Sigmoid colon (tissue), 4 donors: ENCODE measurements around the gene GLRA3.

Experiments
- POLR2AphosphoS5 ChIP-seq, 4 donors: sonication (generic); formaldehyde crosslinking; IDR thresholded peaks; one replicate each; pipeline ENCODE4 v1.6.1; 2017; ENCODE audit warnings: antibody characterized with exemption in 4 of 4
- TF ChIP-seq, protein P1 (sequence below), 4 experiments: fragments of 450-650 bp in 3 of 4; fragments of 200-600 bp in 1 of 4; IDR thresholded peaks; one replicate each; pipeline ENCODE4 v1.5.1; 2016 to 2019; ENCODE audit warnings: antibody characterized with exemption in 4 of 4, mild to moderate bottlenecking in 3 of 4, moderate library complexity in 2 of 4

DNA sequence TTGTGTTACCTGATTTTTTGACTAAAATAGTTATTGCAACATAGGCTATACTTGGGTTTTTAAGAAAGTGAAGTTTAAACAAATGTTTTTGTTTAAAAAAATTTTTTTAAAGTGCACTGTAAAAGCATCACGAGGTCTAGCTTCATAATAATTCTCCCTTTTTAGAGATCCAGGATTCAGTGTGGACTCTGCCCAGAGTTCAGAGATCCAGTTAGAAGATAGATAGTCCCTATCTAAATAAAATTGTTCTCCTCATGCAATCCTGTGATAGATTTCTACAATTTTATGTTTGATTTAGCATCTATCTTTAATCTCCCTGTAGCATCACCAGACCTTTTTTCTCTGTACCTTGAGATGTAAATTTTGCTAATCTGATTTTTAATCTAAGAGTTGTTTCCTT is 221.3 kb downstream of the GLRA3 start:
- TF ChIP-seq, protein P1, sequence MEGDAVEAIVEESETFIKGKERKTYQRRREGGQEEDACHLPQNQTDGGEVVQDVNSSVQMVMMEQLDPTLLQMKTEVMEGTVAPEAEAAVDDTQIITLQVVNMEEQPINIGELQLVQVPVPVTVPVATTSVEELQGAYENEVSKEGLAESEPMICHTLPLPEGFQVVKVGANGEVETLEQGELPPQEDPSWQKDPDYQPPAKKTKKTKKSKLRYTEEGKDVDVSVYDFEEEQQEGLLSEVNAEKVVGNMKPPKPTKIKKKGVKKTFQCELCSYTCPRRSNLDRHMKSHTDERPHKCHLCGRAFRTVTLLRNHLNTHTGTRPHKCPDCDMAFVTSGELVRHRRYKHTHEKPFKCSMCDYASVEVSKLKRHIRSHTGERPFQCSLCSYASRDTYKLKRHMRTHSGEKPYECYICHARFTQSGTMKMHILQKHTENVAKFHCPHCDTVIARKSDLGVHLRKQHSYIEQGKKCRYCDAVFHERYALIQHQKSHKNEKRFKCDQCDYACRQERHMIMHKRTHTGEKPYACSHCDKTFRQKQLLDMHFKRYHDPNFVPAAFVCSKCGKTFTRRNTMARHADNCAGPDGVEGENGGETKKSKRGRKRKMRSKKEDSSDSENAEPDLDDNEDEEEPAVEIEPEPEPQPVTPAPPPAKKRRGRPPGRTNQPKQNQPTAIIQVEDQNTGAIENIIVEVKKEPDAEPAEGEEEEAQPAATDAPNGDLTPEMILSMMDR (IDR thresholded peaks at IDR 0.05): no peak
- no peak for TF ChIP-seq POLR2AphosphoS5 (IDR thresholded peaks at IDR 0.05)
